Erythroblast (primary cell): ENCODE results near the gene BCHE.

Experiments used
- GATA1 ChIP-seq: IDR thresholded peaks from 2 replicates; pipeline ENCODE4 v1.6.1; 2011; ENCODE audit warnings: low read depth, mild to moderate bottlenecking, control low read depth, low read length, moderate library complexity
- POLR2A ChIP-seq: IDR thresholded peaks from 2 replicates; pipeline ENCODE4 v1.6.1; 2011; ENCODE audit warnings: mild to moderate bottlenecking, low read length

GRCh38 chr3:165755571-165755970 lies 81.7 kb downstream of the BCHE start:
- TF ChIP-seq POLR2A (no peak), GATA1 (no peak)
